ENCODE results near the gene CYBC1.
A peak's percentile ranks its signal among the peaks of the same experiment; 100 is the strongest.

The CYBC1 gene

GRCh38 chr17:82450357-82451106 is at the start of gene CYBC1:
Gene CYBC1 (minus strand): TSS chr17:82450752. CDS start chr17:82449254, 1,498 bp downstream.
- DNase-seq (ENCODE audit: low read depth), result peak; percentile 96

- DNase-seq (ENCODE audit: low read depth), result peak; percentile 15
Measured at GRCh38 chr17:82497483-82498405, 47.2 kb upstream of the CYBC1 start.

- DNase-seq (ENCODE audit: low read depth), result peak; percentile 90
Measured at GRCh38 chr17:82496529-82497434, 46.2 kb upstream of the CYBC1 start.

- DNase-seq (ENCODE audit: low read depth), result no peak
Measured at GRCh38 chr17:82495844-82496528, 45.4 kb upstream of the CYBC1 start.

- DNase-seq (ENCODE audit: low read depth), result peak; percentile 86
Measured at GRCh38 chr17:82494236-82495055, 43.9 kb upstream of the CYBC1 start.

GRCh38 chr17:82493226-82493781 is 42.8 kb upstream of the CYBC1 start:
- DNase-seq (ENCODE audit: low read depth), result no peak

- DNase-seq (ENCODE audit: low read depth), result no peak
Measured at GRCh38 chr17:82492643-82493225, 42.2 kb upstream of the CYBC1 start.

GRCh38 chr17:82491533-82491932 is 41.0 kb upstream of the CYBC1 start:
- DNase-seq (ENCODE audit: low read depth), result no peak

GRCh38 chr17:82491196-82491530 is 40.6 kb upstream of the CYBC1 start:
- DNase-seq (ENCODE audit: low read depth), result no peak

GRCh38 chr17:82490512-82491195 is 40.1 kb upstream of the CYBC1 start:
- DNase-seq (ENCODE audit: low read depth), result no peak

GRCh38 chr17:82489851-82490511 is 39.4 kb upstream of the CYBC1 start:
- DNase-seq (ENCODE audit: low read depth), result no peak

- DNase-seq (ENCODE audit: low read depth), result no peak
Measured at GRCh38 chr17:82489117-82489516, 38.6 kb upstream of the CYBC1 start.

- no peak for DNase-seq (ENCODE audit: low read depth)
Measured at GRCh38 chr17:82487910-82488309, 37.4 kb upstream of the CYBC1 start.

- DNase-seq (ENCODE audit: low read depth), result no peak
Measured at GRCh38 chr17:82486231-82487094, 35.9 kb upstream of the CYBC1 start.

GRCh38 chr17:82483836-82484235 is 33.3 kb upstream of the CYBC1 start:
- DNase-seq (ENCODE audit: low read depth), result no peak

GRCh38 chr17:82483204-82483660 is 32.7 kb upstream of the CYBC1 start:
- DNase-seq (ENCODE audit: low read depth), result no peak

GRCh38 chr17:82480318-82480717 is 29.8 kb upstream of the CYBC1 start:
- no peak for DNase-seq (ENCODE audit: low read depth)

- no peak for DNase-seq (ENCODE audit: low read depth)
Measured at GRCh38 chr17:82479602-82480001, 29.1 kb upstream of the CYBC1 start.

All from activated T-cell treated with anti-CD3 and anti-CD28 coated beads for 48 hours (primary cell).